ENCODE results near the gene DLG3. TPM values are rescaled to one million over a fixed set of nuclear protein-coding genes. Genes with fewer than 3 reads are reported as not detected.

DLG3 gene
- total RNA-seq, 2 experiments from 2014 or later = 18.4 to 27.8 TPM

GRCh38 chrX:70426286-70427278 is 18.1 kb upstream of the DLG3 start:
- DNase-seq = no peak
- Mint-ChIP-seq H3K4me3 (no peak overlapping the region), H3K9me3 (ENCODE audit: low read depth) (no peaks in the 10 kb centered on the region), H3K4me1 (no peaks in the 10 kb centered on the region), H3K27me3 (no peaks in the 10 kb centered on the region), H3K36me3 (ENCODE audit: low read depth) (no peaks in the 10 kb centered on the region), H3K27ac (no peak overlapping the region)
- intact Hi-C loops (cut with DNase I, micrococcal nuclease) = no loop called here
- ChIA-PET CTCF (interaction anchor here (0.6 kb wide), 1 partner anchor 17 kb away, joined by 3 read pairs; no protein-coding TSS in a partner anchor), POLR2A (no interaction called here)
- ATAC-seq = no peak

DNA sequence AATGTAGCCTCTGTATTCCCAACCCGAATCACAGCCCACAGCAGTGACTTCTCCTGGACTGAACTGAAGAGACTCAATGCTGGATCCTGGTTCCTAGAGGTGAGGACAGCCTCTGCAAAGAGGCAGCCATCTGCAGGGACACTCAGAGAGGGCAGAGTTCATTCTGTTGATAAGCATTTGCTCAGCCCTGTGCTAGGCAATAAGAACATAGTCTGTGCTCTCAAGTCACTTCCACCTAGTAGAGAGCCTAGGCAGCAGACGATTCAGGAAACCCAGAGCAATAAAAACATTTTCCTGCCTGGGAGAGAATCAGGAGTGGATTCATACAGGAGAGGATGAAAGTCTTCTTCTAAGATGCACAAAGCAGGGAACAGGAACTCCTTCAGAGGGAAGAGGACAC is 17.3 kb upstream of the DLG3 start:
- no peak for ATAC-seq
- Mint-ChIP-seq H3K36me3 (ENCODE audit: low read depth) (no peaks in the 10 kb centered on the region), H3K27me3 (no peaks in the 10 kb centered on the region), H3K4me3 (no peak overlapping the region), H3K9me3 (ENCODE audit: low read depth) (no peaks in the 10 kb centered on the region), H3K27ac (no peak overlapping the region), H3K4me1 (no peaks in the 10 kb centered on the region)
- DNase-seq = no peak
- intact Hi-C loops (cut with DNase I, micrococcal nuclease) = no loop called here
- ChIA-PET CTCF (interaction anchor here (0.6 kb wide), 1 partner anchor 18 kb away, joined by 3 read pairs; no protein-coding TSS in a partner anchor), POLR2A (no interaction called here)

DNA sequence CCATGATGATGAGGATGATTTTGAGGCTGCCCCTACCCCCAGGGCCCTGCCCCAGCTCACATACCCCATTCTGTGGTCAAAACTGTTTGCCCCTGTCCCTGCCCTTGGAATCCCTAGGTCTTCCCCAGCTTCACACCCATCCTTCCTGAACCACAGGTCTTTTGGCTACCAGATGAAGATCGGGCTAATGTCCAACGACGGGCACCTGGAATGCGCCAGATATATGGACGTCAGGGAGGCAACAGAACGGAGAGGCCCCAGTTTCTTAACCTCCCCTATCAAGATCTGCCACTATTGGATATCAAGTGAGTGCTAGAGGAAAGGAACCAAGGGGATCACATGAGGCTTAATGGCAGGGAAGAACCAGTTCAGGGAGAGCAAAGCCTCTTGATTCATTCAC is 14.9 kb upstream of the DLG3 start:
- POLR2A ChIA-PET = no interaction called here
- intact Hi-C loops (cut with DNase I, micrococcal nuclease) = loop anchor here (5.0 to 10.0 kb wide), 2 partner anchors 295 to 397 kb away; partner anchors contain the start of gene IGBP1 (in 1 of the 2)
- Mint-ChIP-seq H3K27me3 (peaks cover under 1% of the 10 kb centered on the region), H3K27ac (no peak overlapping the region), H3K9me3 (ENCODE audit: low read depth) (no peaks in the 10 kb centered on the region), H3K36me3 (ENCODE audit: low read depth) (no peaks in the 10 kb centered on the region), H3K4me3 (no peak overlapping the region), H3K4me1 (peaks cover 7% of the 10 kb centered on the region)
- DNase-seq (no peak), ATAC-seq (no peak)
- CTCF ChIA-PET = no interaction called here

DNA sequence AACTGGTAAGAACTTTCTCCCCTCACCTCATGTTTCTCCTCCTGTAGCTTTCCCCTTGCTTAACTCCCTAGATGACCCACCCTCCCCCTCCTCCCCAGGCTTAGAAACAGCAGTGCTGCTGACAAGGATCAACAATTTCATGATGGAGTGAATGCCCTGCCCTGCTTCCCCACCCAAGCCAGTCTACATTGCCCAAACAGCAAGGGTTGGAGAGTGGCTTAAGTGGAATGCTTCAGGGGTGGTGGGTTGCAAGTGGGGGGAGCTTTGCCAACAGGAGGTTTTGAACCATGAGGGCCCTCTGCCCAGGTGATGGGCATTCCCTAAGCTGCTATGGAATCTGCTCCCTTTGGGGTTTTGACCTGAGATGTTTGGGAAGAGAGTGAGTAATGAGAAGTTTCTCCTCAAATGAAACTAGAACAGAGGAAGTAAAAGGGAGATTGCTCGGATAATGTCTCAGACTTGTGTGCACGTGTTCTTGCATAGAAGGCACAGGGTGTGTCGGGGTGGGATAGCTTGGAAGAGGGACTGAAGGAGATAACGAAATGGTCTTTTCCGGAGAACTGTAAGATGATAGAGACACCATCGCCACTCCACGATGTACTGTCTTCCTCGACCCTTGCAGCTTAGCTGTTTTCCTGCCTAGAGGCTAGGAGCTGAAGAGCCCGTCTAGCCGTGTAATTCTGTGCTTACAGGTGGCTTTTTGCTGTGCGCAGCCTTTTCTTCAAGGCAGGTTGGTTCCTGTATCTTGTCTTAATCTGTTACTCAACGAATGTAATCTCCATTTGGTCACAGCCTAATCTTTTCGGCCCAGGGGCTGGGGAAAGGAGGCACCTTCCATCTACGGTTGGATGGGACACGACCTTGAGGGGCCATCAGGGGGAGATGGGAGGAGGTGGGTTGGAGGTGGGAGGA is 11.4 kb upstream of the DLG3 start:
- no peaks in the 10 kb centered on the region for H3K9me3 Mint-ChIP-seq (ENCODE audit: low read depth)
- DNase-seq (no peak), ATAC-seq (no peak)
- intact Hi-C loops (cut with DNase I, micrococcal nuclease) = loop anchor here (5.0 to 10.0 kb wide), 2 partner anchors 298 to 401 kb away; partner anchors contain the start of gene IGBP1 (in 1 of the 2)
- POLR2A ChIA-PET = interaction anchor here (1.3 kb wide), 1 partner anchor 179 kb away, joined by 3 read pairs; no protein-coding TSS in a partner anchor
- CTCF ChIA-PET = interaction anchor here (0.6 to 1.3 kb wide), 7 partner anchors 8 to 281 kb away, joined by 3 to 5 read pairs (median 3); partner anchors contain the start of gene DLG3
- no peaks in the 10 kb centered on the region for H3K36me3 Mint-ChIP-seq (ENCODE audit: low read depth)
- H3K4me3 Mint-ChIP-seq = peak overlapping the region; percentile 85
- H3K4me1 Mint-ChIP-seq = peaks cover 11% of the 10 kb centered on the region
- H3K27me3 Mint-ChIP-seq = peaks cover 14% of the 10 kb centered on the region
- peak overlapping the region; percentile 89 for H3K27ac Mint-ChIP-seq

GRCh38 chrX:70433848-70434351 is 10.7 kb upstream of the DLG3 start:
- H3K4me1 Mint-ChIP-seq = peaks cover 11% of the 10 kb centered on the region
- ChIA-PET POLR2A (interaction anchor here (1.3 kb wide), 1 partner anchor 180 kb away, joined by 3 read pairs; no protein-coding TSS in a partner anchor), CTCF (interaction anchor here (0.7 to 1.3 kb wide), 5 partner anchors 9 to 242 kb away, joined by 3 to 5 read pairs (median 3); partner anchors contain the start of gene DLG3)
- H3K36me3 Mint-ChIP-seq (ENCODE audit: low read depth) = no peaks in the 10 kb centered on the region
- H3K4me3 Mint-ChIP-seq = peak overlapping the region; percentile 85
- H3K27ac Mint-ChIP-seq = peak overlapping the region; percentile 89
- intact Hi-C loops (cut with DNase I, micrococcal nuclease) = loop anchor here (1.0 to 10.0 kb wide), 6 partner anchors 20 to 402 kb away; partner anchors contain the start of genes IGBP1 (in 2 of the 2) and KIF4A (in 1 of the 2)
- no peaks in the 10 kb centered on the region for H3K9me3 Mint-ChIP-seq (ENCODE audit: low read depth)
- ATAC-seq (peak; percentile 80), DNase-seq (peak; percentile 86)
- H3K27me3 Mint-ChIP-seq = peaks cover 14% of the 10 kb centered on the region

DNA sequence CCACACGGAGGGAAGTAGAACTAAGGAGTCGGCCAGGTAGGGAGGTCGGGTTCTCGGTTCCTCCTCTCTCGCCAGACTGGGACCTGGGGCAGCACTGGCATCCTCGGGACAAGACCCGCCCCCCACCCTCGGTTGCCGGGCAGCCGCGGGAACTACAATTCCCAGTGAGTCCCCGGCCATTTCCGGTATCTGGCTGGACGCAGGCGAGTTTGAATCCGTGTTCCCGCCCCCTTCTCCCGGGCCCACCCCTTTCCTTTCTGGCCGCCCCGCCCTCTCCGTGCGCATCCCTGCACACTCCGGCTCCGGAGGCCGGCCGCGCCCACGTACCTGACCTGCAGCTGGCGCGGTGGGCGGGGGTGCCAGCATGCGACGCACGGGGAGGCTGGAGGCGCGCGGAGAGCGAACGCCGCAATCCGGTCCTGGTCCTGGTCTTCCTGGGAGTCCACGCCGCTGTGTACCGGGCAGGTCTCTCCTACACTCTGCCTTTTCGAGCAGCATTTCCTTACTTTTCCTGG is 10.2 kb upstream of the DLG3 start:
- peak; percentile 82 for DNase-seq
- ChIA-PET POLR2A (interaction anchor here (1.3 kb wide), 1 partner anchor 181 kb away, joined by 3 read pairs; no protein-coding TSS in a partner anchor), CTCF (no interaction called here)
- peak; percentile 69 for ATAC-seq
- peaks cover 14% of the 10 kb centered on the region for H3K4me1 Mint-ChIP-seq
- intact Hi-C loops (cut with DNase I, micrococcal nuclease) = loop anchor here (1.0 to 10.0 kb wide), 6 partner anchors 20 to 402 kb away; partner anchors contain the start of genes IGBP1 (in 2 of the 2) and KIF4A (in 1 of the 2)
- H3K27ac Mint-ChIP-seq = peak overlapping the region; percentile 89
- peaks cover 16% of the 10 kb centered on the region for H3K27me3 Mint-ChIP-seq
- no peaks in the 10 kb centered on the region for H3K36me3 Mint-ChIP-seq (ENCODE audit: low read depth)
- H3K9me3 Mint-ChIP-seq (ENCODE audit: low read depth) = no peaks in the 10 kb centered on the region
- peak overlapping the region; percentile 85 for H3K4me3 Mint-ChIP-seq

- intact Hi-C loops (cut with DNase I, micrococcal nuclease) = loop anchor here (1.0 to 10.0 kb wide), 7 partner anchors 19 to 747 kb away; partner anchors contain the start of genes IGBP1 (in 2 of the 2) and KIF4A (in 1 of the 2)
- H3K27me3 Mint-ChIP-seq = peaks cover 18% of the 10 kb centered on the region
- H3K36me3 Mint-ChIP-seq (ENCODE audit: low read depth) = no peaks in the 10 kb centered on the region
- ChIA-PET POLR2A (no interaction called here), CTCF (interaction anchor here (0.6 to 0.8 kb wide), 3 partner anchors 11 to 301 kb away, joined by 3 to 4 read pairs (median 3); no protein-coding TSS in a partner anchor)
- ATAC-seq (no peak), DNase-seq (peak; percentile 20)
- no peaks in the 10 kb centered on the region for H3K9me3 Mint-ChIP-seq (ENCODE audit: low read depth)
- no peak overlapping the region for H3K27ac Mint-ChIP-seq
- peaks cover 14% of the 10 kb centered on the region for H3K4me1 Mint-ChIP-seq
- peak overlapping the region; percentile 85 for H3K4me3 Mint-ChIP-seq
Observed at GRCh38 chrX:70434914-70435586, 9.6 kb upstream of the DLG3 start.

- H3K36me3 Mint-ChIP-seq (ENCODE audit: low read depth) = no peaks in the 10 kb centered on the region
- POLR2A ChIA-PET = no interaction called here
- intact Hi-C loops (cut with DNase I, micrococcal nuclease) = loop anchor here (5.0 to 10.0 kb wide), 2 partner anchors 302 to 746 kb away; partner anchors contain the start of gene IGBP1 (in 1 of the 2)
Observed at GRCh38 chrX:70436343-70436742, 8.3 kb upstream of the DLG3 start.

GRCh38 chrX:70437011-70437410 is 7.6 kb upstream of the DLG3 start:
- DNase-seq = no peak
- no peak for ATAC-seq
- ChIA-PET POLR2A (no interaction called here), CTCF (no interaction called here)
- no peaks in the 10 kb centered on the region for H3K36me3 Mint-ChIP-seq (ENCODE audit: low read depth)
- H3K4me3 Mint-ChIP-seq = no peak overlapping the region
- H3K27ac Mint-ChIP-seq = no peak overlapping the region
- intact Hi-C loops (cut with DNase I, micrococcal nuclease) = loop anchor here (5.0 to 10.0 kb wide), 2 partner anchors 302 to 745 kb away; partner anchors contain the start of gene IGBP1 (in 1 of the 2)
- no peaks in the 10 kb centered on the region for H3K9me3 Mint-ChIP-seq (ENCODE audit: low read depth)
- H3K27me3 Mint-ChIP-seq = peaks cover 25% of the 10 kb centered on the region
- peaks cover 14% of the 10 kb centered on the region for H3K4me1 Mint-ChIP-seq

More at GRCh38 chrX:70436343-70436742, 8.3 kb upstream of the DLG3 start:
- CTCF ChIA-PET = interaction anchor here (1.0 kb wide), 1 partner anchor 19 kb away, joined by 4 read pairs; no protein-coding TSS in a partner anchor
- Mint-ChIP-seq H3K4me1 (peaks cover 14% of the 10 kb centered on the region), H3K27ac (no peak overlapping the region), H3K27me3 (peaks cover 22% of the 10 kb centered on the region), H3K9me3 (ENCODE audit: low read depth) (no peaks in the 10 kb centered on the region), H3K4me3 (no peak overlapping the region)
- ATAC-seq = no peak
- peak; percentile 32 for DNase-seq
